Fibroblast of skin of left quadriceps (primary cell): Measurements from ENCODE around the gene BTBD9.

Experiments used
- DNase-seq, 2 experiments: peaks; one replicate each; pipeline ENCODE4 v3.0.0-alpha.2; 2013; ENCODE audit warnings: low read depth in 2 of 2

The BTBD9 gene

DNA sequence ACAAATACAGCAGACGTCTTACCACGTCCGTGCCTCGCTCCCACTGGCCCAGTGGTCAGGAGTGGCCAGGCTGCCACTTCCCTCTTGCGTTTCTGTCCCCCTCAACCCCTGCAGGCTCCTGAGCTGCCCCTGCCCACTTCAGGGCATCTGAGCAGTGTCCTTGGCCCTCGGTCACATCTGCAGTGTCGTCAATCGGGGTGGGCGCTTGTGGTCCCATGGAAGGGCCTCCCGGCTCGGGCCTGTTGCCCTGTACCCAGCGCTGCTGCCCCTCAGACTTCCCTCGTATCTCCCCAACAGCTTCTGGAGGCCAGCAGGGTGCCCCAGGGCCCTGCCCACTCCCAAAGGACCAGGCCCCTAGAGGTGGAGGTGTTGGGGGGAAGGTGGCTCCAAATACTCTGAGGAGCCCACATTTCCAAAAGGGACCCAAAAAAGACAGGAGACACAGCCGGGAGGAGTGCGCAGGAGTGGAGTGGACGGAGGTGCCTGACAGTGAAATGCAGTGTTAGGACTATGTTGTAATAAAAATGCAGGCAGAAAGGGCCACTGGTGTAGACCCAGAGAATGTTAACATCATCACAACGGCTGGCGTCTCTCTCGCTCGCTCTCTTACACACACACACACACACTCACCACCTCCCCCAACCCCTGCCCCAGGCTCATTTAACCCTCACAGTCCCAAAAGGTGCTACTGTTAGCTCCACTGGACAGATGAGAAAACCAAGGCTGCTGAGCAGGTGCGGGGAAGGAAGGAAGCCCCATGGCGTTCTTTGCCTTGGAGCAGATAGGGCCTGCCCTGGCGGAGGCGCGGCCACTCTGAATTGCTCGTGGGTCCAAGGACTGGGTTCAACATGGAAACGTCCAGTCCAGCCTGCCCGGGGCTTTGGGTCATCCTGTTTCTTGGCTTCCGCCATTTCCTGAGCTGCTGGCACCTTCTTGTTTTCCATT lies 476.3 kb downstream of the BTBD9 start:
- DNase-seq = no peak

GRCh38 chr6:38162493-38163185 lies 477.1 kb downstream of the BTBD9 start:
- no peak for DNase-seq

- no peak for DNase-seq
Measured at GRCh38 chr6:38161754-38162492, 477.8 kb downstream of the BTBD9 start.

- DNase-seq = no peak
Measured at GRCh38 chr6:38161331-38161730, 478.4 kb downstream of the BTBD9 start.

DNA sequence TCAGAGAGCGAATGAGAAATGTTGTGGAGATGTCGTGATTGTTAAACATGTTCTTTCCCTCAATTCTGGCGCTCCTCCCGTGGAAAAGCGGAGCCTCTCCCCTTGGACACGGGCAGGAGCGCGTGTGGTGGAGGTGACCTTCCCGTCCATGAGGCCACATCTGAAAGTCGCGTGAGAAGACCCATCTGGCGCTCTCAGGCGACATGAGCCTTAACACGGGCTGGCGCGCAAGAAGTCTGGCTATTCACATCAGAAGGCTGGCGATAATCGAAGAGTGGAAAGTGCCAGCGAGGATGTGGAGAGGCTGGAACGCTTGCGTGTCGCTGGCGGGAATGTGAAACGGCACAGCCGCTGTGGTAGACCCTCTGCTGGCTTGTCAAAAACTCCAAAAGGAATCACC lies 478.9 kb downstream of the BTBD9 start:
- DNase-seq = no peak

DNA sequence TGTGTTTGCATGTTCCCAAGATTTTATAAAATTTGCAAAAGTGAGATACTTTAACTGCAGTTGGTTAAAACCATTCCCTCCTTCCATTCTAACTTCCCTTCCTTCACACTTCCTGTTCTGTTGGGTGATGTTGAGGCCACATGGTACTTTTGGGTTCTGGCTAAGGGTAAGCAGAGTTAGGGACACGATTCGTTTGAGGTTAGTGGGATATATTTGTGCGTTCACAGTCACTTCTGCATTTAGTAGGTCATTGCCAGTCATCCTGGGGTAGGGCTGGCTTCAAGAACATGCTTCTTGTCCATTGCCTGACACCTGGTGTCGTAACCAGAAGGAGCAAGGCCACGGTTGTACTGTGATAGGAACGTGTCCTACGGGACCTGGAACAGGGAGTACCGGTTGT lies 480.1 kb downstream of the BTBD9 start:
- no peak for DNase-seq

DNA sequence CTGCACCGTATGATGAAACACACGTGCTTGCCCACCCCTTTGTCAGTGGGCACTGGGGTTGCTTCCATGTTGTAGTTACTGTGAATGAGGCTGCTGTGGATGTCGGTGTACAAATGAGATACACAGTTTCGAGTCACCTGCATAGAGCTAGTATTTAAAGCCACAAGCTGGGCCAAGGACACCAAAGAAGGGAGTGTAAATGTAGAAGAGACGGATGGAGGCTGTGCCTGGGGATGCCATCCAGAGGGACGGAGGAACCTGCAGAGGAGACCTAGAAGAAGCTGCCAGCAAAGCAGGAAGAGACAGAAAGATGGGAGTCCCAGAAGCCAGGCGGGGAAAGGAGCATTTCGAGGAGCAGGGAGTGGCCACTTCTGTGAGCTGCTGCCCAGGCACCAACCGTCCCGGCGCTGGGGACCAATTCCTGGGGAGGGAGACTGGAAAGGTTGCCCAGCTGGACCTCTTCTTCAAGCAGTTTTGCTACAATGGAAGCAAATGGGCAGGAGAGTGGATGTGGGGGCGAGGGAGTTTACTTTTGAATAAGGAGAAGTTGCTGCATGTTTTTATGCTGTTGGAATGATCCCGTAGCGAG lies 480.9 kb downstream of the BTBD9 start:
- DNase-seq = no peak

GRCh38 chr6:38157905-38158304 lies 481.8 kb downstream of the BTBD9 start:
- no peak for DNase-seq

DNA sequence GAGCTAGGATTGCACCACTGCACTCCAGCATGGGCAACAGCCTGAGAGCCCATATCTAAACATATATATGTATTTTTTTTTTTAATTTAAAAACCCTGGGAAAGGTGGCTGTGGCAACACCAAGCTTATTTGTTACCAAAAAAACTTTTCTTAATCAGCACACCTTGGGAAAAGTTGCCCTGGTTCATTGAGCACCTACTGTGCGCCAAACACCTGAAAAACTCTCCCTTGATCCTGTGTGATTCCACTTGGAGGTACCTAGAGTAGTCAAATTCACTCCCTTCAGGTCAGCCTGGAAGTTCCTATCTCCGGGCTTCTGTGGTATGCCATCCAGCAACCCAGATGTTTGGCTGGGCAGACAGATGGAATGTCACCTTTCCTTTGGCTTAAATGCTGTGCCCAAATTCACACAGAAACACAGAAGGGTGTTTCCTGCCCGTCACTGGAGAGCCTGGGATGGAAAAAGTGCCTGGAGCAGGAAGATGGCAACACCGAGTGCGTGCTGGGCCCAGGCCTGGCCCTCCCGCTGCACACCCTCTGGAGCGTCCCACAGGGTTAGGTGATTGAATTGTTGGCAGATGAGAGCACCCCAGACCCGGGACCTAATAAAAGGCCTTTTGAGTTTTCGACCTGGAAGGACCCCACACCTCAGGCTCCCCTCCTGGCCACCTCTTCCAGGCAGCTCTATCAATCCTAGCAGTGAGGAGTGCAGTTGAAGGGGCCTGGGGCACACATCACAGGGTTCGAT lies 482.7 kb downstream of the BTBD9 start:
- DNase-seq = no peak

- no peak for DNase-seq
Measured at GRCh38 chr6:38155621-38156204, 484.0 kb downstream of the BTBD9 start.

DNA sequence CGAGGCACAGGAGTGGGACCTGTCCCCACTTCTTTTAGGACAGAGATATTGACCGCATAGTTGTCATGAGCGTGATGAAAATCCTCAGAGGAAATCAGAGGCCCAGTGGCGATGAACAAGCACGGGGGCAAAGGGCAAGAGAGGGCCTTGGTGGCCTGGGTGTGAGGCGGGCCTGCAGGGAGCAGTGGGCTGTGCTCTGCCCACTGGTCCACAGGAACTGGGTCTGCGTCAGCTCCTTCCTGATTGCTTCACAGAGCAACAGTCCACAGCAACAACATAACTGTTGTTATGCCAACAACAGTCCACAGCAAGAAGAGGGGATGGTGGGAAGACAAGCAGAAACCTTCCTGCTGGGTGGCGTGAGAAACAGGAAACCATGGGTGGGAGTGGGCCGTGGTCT lies 484.6 kb downstream of the BTBD9 start:
- DNase-seq = no peak

DNA sequence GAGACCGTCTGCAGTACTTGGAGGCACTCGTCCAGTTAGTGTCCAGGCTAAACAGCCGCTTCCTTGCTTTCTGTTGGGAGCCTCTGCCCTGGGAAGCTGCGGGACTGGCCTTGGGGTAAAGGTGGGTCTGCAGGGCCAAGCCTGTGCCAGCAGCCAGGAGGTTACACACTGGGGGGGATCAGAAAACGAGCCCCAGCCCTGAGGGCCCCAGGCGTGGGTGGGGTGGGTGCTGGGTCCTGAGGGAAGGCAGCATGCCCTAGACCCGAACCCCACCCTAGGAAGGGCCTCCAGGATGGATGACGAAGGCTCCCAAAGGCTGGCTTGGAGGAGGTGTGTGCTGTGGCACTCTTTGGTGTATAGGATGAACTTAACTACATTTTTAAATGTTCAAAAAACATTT lies 485.0 kb downstream of the BTBD9 start:
- no peak for DNase-seq

GRCh38 chr6:38153798-38154345 lies 485.9 kb downstream of the BTBD9 start:
- DNase-seq = no peak

DNA sequence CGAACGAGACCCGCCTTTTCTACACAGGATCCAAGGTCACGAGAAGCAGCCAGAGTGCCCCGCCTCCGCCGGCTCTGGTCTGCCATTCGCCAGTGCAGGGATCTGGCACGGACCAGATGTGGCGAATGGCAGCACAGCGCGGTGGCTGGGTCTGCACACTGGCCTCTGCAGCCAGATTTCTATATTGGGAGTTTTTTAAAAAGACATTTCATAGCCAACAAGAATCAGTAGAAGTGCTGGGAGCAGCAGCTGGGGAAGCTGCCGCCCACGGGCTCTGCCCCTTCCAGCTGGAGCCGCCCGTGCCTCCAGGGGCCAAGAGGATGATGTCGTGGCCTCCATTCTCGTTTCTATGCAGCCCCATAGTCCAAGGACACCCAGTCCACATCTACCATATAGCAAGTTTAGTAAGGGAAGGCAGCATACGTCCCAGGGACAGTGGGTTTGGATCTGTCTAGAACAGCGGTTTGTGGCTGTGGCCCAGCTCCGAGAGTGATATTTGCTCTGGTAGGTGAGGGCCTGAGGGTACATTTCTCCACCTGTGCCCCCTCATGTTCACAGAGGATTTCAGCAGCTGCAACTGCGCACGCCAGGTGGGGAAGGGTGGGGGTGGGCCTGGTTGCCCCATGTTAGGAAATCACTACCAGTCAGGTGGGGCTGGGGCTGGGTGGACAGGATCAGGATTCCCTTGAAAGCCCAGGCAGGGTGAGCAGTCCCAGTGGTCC lies 486.5 kb downstream of the BTBD9 start:
- DNase-seq = no peak

GRCh38 chr6:38152620-38153019 lies 487.1 kb downstream of the BTBD9 start:
- DNase-seq = no peak

DNA sequence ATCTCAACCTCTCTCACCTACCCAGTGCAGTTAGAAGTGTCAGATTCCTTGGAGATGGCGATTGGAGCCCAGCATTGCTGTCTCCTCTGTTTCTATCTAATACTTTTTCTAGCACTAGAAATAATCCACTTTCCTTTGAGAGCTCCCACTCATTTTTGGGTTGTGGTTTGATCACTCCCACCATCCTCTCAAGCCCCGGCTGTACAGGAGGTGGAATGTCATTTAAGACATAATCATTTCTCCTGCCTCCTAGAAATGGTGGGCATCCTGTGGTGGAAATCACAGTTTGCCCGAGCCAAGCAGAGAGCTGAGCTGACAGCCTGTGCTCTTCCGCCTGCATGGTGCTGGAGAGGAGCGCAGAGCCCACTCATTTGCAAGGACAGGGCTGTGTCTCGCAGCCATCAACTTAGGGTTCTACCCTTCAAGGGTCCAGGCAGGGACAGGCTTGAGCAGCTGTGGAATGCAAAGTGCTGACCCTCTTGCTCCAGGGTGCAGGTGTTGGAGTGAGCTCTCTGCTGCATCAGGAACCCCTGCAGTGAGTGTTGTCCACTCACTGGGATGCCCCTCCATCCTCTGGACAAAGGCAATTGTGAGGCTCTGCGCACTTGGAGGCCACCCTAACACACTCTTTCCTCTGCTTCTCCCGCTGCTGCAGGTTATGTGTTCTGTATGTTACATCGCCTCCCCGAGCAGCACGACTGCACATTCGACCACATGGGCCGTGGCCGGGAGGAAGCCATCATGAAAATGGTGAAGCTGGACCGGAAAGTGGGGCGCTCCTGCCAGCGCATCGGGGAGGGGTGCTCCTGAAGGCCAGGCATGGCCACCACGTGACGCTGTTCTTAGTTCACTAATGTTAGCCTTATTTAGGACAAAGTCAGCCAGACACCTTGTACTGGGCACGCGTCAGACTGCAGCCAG lies 487.9 kb downstream of the BTBD9 start:
- no peak for DNase-seq

- no peak for DNase-seq
Measured at GRCh38 chr6:38150681-38151296, 488.9 kb downstream of the BTBD9 start.

DNA sequence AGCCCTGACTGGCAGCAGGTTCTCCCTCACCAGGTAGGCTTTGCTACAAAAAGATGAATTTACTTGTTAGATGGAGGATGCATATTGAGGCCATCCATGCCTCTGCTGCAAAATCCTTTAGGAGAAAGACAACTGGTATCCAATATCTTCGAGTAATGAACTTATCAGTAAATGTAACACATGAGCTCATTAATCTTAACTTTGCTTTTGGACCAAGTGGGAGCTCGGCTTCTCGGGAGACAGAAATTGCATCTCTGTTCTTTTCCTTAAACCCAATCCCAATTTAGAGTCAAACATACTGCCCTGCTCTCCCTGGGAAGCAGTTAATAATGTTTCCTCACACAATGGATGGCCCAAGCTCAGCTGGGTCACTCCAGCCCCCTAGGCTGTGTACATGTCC lies 489.7 kb downstream of the BTBD9 start:
- DNase-seq = no peak
